A549 (cell line): Measurements from ENCODE around the gene UTRN. TPM values are rescaled to one million over a fixed set of nuclear protein-coding genes. Genes with fewer than 3 reads are reported as not detected.

Source experiments
- ATAC-seq, 2 experiments: fragments of 200-7000 bp in 1 of 2; fragments of >200 bp in 1 of 2; cut with Nextera tagmentation in 1 of 2; cut with Tn5 transposase in 1 of 2; 3 replicates each; pipeline versions ENCODE4 v1.8.0 to v1.9.1; 2018 to 2020; ENCODE audit warnings: mild to moderate bottlenecking in 1 of 2, moderate library complexity in 1 of 2
- CTCF ChIA-PET: fragments of 300-600 bp; sonication (Branson Sonifier 250); formaldehyde crosslinking; extraction: SDS; loops from one replicate; lab custom pipeline; 2021; ENCODE audit warnings: antibody characterized with exemption, inconsistent platforms; lab: Yijun Ruan, JAX
- POLR2A ChIA-PET: fragments of 350-600 bp; formaldehyde crosslinking; extraction: SDS; loops from one replicate; lab custom pipeline; 2021; ENCODE audit warnings: antibody characterized with exemption, inconsistent platforms; lab: Yijun Ruan, JAX
- DNase-seq, 2 experiments: peaks; one replicate each; pipeline versions ENCODE4 v3.0.0 to v3.0.0-alpha.2; 2011 to 2016; ENCODE audit warnings: low read depth in 1 of 2, low spot score in 1 of 2
- FAIRE-seq: peaks from 2 replicates; lab custom pipeline; 2011; peaks lifted over from hg19 to GRCh38; lab: Jason Lieb, UNC
- H3K27ac ChIP-seq, 2 experiments: fragments of >200 bp; sonication (Bioruptor Twin); formaldehyde crosslinking; 3 replicates each; pipeline ENCODE4 v1.5.1; 2016 to 2017
- H3K4me1 ChIP-seq: fragments of >200 bp; sonication (Bioruptor Twin); formaldehyde crosslinking; 3 replicates; pipeline ENCODE4 v1.6.1; 2016
- H3K4me2 ChIP-seq: fragments of >200 bp; sonication (Bioruptor Twin); formaldehyde crosslinking; 3 replicates; pipeline ENCODE4 v1.6.1; 2016
- H3K4me3 ChIP-seq: fragments of >200 bp; sonication (Bioruptor Twin); formaldehyde crosslinking; 3 replicates; pipeline ENCODE4 v1.5.1; 2016
- H3K9me3 ChIP-seq: fragments of >200 bp; sonication (Bioruptor Twin); formaldehyde crosslinking; 3 replicates; pipeline ENCODE4 v1.6.1; 2016
- ATOH8 ChIP-seq: fragments of 250-450 bp; sonication (Bioruptor Pico); IDR thresholded peaks from 2 replicates; pipeline ENCODE4 v1.5.0; 2020; ENCODE audit warnings: low read depth, mild to moderate bottlenecking, moderate library complexity
- BHLHE40 ChIP-seq: IDR thresholded peaks from 2 replicates; pipeline ENCODE4 v1.6.1; 2012; ENCODE audit warnings: low read depth, low read length, inconsistent platforms
- CBX8 ChIP-seq: fragments of 200-600 bp; sonication (generic); IDR thresholded peaks from 2 replicates; pipeline ENCODE4 v1.6.1; 2016
- CEBPB ChIP-seq, 2 experiments: fragments of >200 bp in 1 of 2; sonication (Bioruptor Twin) in 1 of 2; formaldehyde crosslinking in 1 of 2; IDR thresholded peaks; 2 replicates each; pipeline ENCODE4 v1.6.1; 2012 to 2016
- CHD2 ChIP-seq: fragments of 150-350 bp; IDR thresholded peaks from 2 replicates; pipeline ENCODE4 v1.6.1; 2014; ENCODE audit warnings: low read length; ENCODE audit not compliant: partially characterized antibody
- EHMT2 ChIP-seq: fragments of 200-600 bp; sonication (generic); IDR thresholded peaks from 2 replicates; pipeline ENCODE4 v1.6.1; 2016; ENCODE audit warnings: antibody characterized with exemption, low read depth, mild to moderate bottlenecking, moderate library complexity
- FOXS1 ChIP-seq: fragments of 250-450 bp; sonication (Bioruptor Pico); IDR thresholded peaks from 2 replicates; pipeline ENCODE4 v1.5.0; 2020; ENCODE audit warnings: mild to moderate bottlenecking, moderate library complexity
- HMGXB4 ChIP-seq: fragments of 250-450 bp; sonication (Bioruptor Pico); IDR thresholded peaks from 2 replicates; pipeline ENCODE4 v1.5.0; 2021; ENCODE audit warnings: mild to moderate bottlenecking, moderate library complexity, borderline replicate concordance
- HOXA7 ChIP-seq: fragments of 250-450 bp; sonication (Bioruptor Pico); IDR thresholded peaks from 2 replicates; pipeline ENCODE4 v1.5.0; 2020; ENCODE audit warnings: mild to moderate bottlenecking, moderate library complexity
- JUN ChIP-seq, 2 experiments: fragments of >200 bp; sonication (Bioruptor Twin); formaldehyde crosslinking; IDR thresholded peaks; 2 replicates in 1 of 2; 3 replicates in 1 of 2; pipeline ENCODE4 v1.6.1; 2016 to 2017
- MAX ChIP-seq: IDR thresholded peaks from 2 replicates; pipeline ENCODE4 v1.6.1; 2012
- MYC ChIP-seq: IDR thresholded peaks from 2 replicates; pipeline ENCODE4 v1.6.1; 2012; ENCODE audit warnings: mild to moderate bottlenecking, inconsistent platforms, low read length, improper control_type of control experiment, borderline replicate concordance
- RFX5 ChIP-seq: fragments of 450-650 bp; IDR thresholded peaks from 2 replicates; pipeline ENCODE4 v1.7.1; 2014; ENCODE audit warnings: antibody characterized with exemption, mild to moderate bottlenecking, moderate library complexity
- RNF2 ChIP-seq: fragments of 200-600 bp; sonication (generic); IDR thresholded peaks from 2 replicates; pipeline ENCODE4 v1.6.1; 2016; ENCODE audit warnings: low read depth, mild to moderate bottlenecking, antibody characterized with exemption, moderate library complexity, borderline replicate concordance
- TP53 ChIP-seq: fragments of 250-450 bp; sonication (Bioruptor Pico); IDR thresholded peaks from 2 replicates; pipeline ENCODE4 v1.5.0; 2021; ENCODE audit warnings: mild to moderate bottlenecking, moderate library complexity
- ZFP36 ChIP-seq: fragments of 450-650 bp; IDR thresholded peaks from 2 replicates; pipeline ENCODE4 v1.6.1; 2014; ENCODE audit warnings: borderline replicate concordance; ENCODE audit not compliant: partially characterized antibody
- WGBS: methylation state at CpG from one replicate; pipeline ENCODE4 v1.1.6; 2017; ENCODE audit errors: missing lambda C conversion rate; 5-methylcytosine and 5-hydroxymethylcytosine counted together
- polyA plus RNA-seq, 4 experiments: library from polyadenylated mRNA; depleted of rRNA in 3 of 4; stranded (reverse); fragments of >200 nt; fragmentation: RNase III in 1 of 4; extraction: RNeasy Plus Mini Kit Qiagen cat#74134 plus additional on column Dnase treatment in 1 of 4; gene quantifications; 2 replicates in 3 of 4; 3 replicates in 1 of 4; pipeline ENCODE4 v1.2.3, GENCODE V29; 2011 to 2017

Gene UTRN
- polyA plus RNA-seq, 2 of the 4 experiments (the other 2 are of a cell fraction): 10.6 to 20.8 TPM

GRCh38 chr6:144314562-144314961 lies 29.4 kb downstream of the UTRN start:
- DNase-seq (no peak), FAIRE-seq (no peak), ATAC-seq (no peak)
- ChIA-PET POLR2A (no interaction called here), CTCF (interaction anchor here (1.1 to 1.4 kb wide), 2 partner anchors 12 to 23 kb away, joined by 3 to 4 read pairs; no protein-coding TSS in a partner anchor)
- 73% methylated on average over 1 of the region's 1 CpG for WGBS
- Histone ChIP-seq H3K4me1 (peaks cover 22% of the 10 kb centered on the region; the same call in 2 of the 3 replicates), H3K9me3 (no peaks in the 10 kb centered on the region), H3K4me2 (no peak overlapping the region), H3K4me3 (no peak overlapping the region), H3K27ac (no peak overlapping the region)
- TF ChIP-seq HOXA7 (CRISPR knock-in tag): no peak
- TF ChIP-seq EHMT2: no peak
- TF ChIP-seq TP53 (CRISPR knock-in tag): no peak
- no peak for TF ChIP-seq MYC
- TF ChIP-seq ZFP36: no peak
- TF ChIP-seq HMGXB4: no peak
- TF ChIP-seq ATOH8 (CRISPR knock-in tag): no peak
- no peak for TF ChIP-seq CHD2
- TF ChIP-seq CEBPB (IDR thresholded peaks at IDR 0.05): no peak
- TF ChIP-seq RNF2: no peak
- TF ChIP-seq RFX5: no peak

- POLR2A ChIA-PET: no interaction called here
- CTCF ChIA-PET: interaction anchor here (1.4 kb wide), 1 partner anchor 13 kb away, joined by 4 read pairs; no protein-coding TSS in a partner anchor
- FAIRE-seq: no peak
- Histone ChIP-seq H3K4me1 (peaks cover 24% of the 10 kb centered on the region; the same call in 2 of the 3 replicates), H3K27ac (no peak overlapping the region), H3K4me3 (no peak overlapping the region), H3K4me2 (no peak overlapping the region; the same call in 2 of the 3 replicates), H3K9me3 (no peaks in the 10 kb centered on the region)
- no peak for ATAC-seq
- no peak for DNase-seq
- TF ChIP-seq CBX8: no peak
- TF ChIP-seq BHLHE40: no peak
- no peak for TF ChIP-seq HMGXB4
- TF ChIP-seq JUN (IDR thresholded peaks at IDR 0.05): no peak
- TF ChIP-seq MAX: no peak
- no peak for TF ChIP-seq FOXS1 (CRISPR knock-in tag)
- 89% methylated on average over 16 of the region's 16 CpGs for WGBS
Measured at GRCh38 chr6:144315226-144315980, 30.3 kb downstream of the UTRN start.
